Natural killer cell (primary cell): Measurements from ENCODE around the gene LDLRAD4. TPM values are rescaled to one million over a fixed set of nuclear protein-coding genes. Genes with fewer than 3 reads are reported as not detected.

Experiments
- ATAC-seq, 3 donors: fragments of 150-1000 bp in 2 of 3; fragments of 200-7000 bp in 1 of 3; cut with Tn5 transposase; 1 replicate in 1 of 3; 2 replicates in 2 of 3; pipeline ENCODE4 v1.10.0; 2021; ENCODE audit warnings: mild to moderate bottlenecking in 2 of 3, moderate library complexity in 2 of 3
- DNase-seq, 2 donors: peaks; one replicate each; pipeline versions ENCODE4 v3.0.0 to v3.0.0-alpha.2; 2013 to 2021; ENCODE audit warnings: mixed read lengths in 1 of 2
- H3K27ac ChIP-seq: one replicate; pipeline ENCODE4 v1.5.1; 2013; ENCODE audit warnings: mild to moderate bottlenecking, low read length
- H3K27me3 ChIP-seq: one replicate; pipeline ENCODE4 v1.6.1; 2013; ENCODE audit warnings: low read length; ENCODE audit not compliant: control insufficient read depth, insufficient read depth
- H3K36me3 ChIP-seq: one replicate; pipeline ENCODE4 v1.6.1; 2013; ENCODE audit warnings: low read length; ENCODE audit not compliant: control insufficient read depth, insufficient read depth
- H3K4me1 ChIP-seq: one replicate; pipeline ENCODE4 v1.6.1; 2013; ENCODE audit warnings: low read length; ENCODE audit not compliant: control insufficient read depth, insufficient read depth
- H3K4me3 ChIP-seq: one replicate; pipeline ENCODE4 v1.5.1; 2013; ENCODE audit warnings: low read length
- H3K9me3 ChIP-seq: one replicate; pipeline ENCODE4 v1.6.1; 2013; ENCODE audit warnings: low read length; ENCODE audit not compliant: control insufficient read depth, insufficient read depth
- H3K27ac Mint-ChIP-seq, 2 donors: one replicate each; pipeline ENCODE4 v1.8.0; 2022; ENCODE audit warnings: mild to moderate bottlenecking in 2 of 2, mixed read lengths in 2 of 2, moderate library complexity in 1 of 2
- H3K27me3 Mint-ChIP-seq, 2 donors: one replicate each; pipeline ENCODE4 v1.8.0; 2022; ENCODE audit warnings: low read depth in 2 of 2, mixed read lengths in 2 of 2
- H3K36me3 Mint-ChIP-seq: one replicate; pipeline ENCODE4 v1.8.0; 2022; ENCODE audit warnings: mixed read lengths
- H3K4me1 Mint-ChIP-seq, 2 donors: one replicate each; pipeline ENCODE4 v1.8.0; 2022; ENCODE audit warnings: mixed read lengths in 2 of 2
- H3K4me3 Mint-ChIP-seq: one replicate; pipeline ENCODE4 v1.8.0; 2022; ENCODE audit warnings: mild to moderate bottlenecking, moderate library complexity, mixed read lengths
- H3K9me3 Mint-ChIP-seq, 2 donors: one replicate each; pipeline ENCODE4 v1.8.0; 2022; ENCODE audit warnings: mixed read lengths in 2 of 2
- WGBS: methylation state at CpG from one replicate; pipeline ENCODE4 v1.1.7; 2013; ENCODE audit warnings: missing lambda C conversion rate; ENCODE audit not compliant: insufficient coverage; 5-methylcytosine and 5-hydroxymethylcytosine counted together
- intact Hi-C: fragments of 100-400 bp; cut with micrococcal nuclease; formaldehyde crosslinking; loops from one replicate; pipeline ENCODE4 v1.14.2; 2022
- total RNA-seq, 4 donors: library from RNA; stranded (reverse); fragments of 120-200 nt in 1 of 4; gene quantifications; one replicate each; pipeline versions ENCODE4 v1.2.3 to v1.2.4, GENCODE V29; 2013 to 2022
- TF ChIP-seq, protein P1 (sequence below): fragments of 200-600 bp; IDR thresholded peaks from one replicate; pipeline ENCODE4 v1.8.0; 2022; ENCODE audit warnings: antibody characterized with exemption

LDLRAD4 gene
- total RNA-seq, 3 donors from 2014 or later (not counting 1 experiment from before 2014, with no cell fraction given), result 24.0 to 36.3 (median 29.2) TPM

- intact Hi-C loops, result no loop called here
- H3K4me1 ChIP-seq, result peaks cover 4% of the 10 kb centered on the region
- Mint-ChIP-seq H3K27ac (no peak overlapping the region), H3K36me3 (no peaks in the 10 kb centered on the region), H3K4me3 (no peak overlapping the region), H3K4me1 (peaks cover 0 to 4% of the 10 kb centered on the region in 2 donors), H3K27me3 (peaks cover 8 to 22% of the 10 kb centered on the region in 2 donors), H3K9me3 (no peaks in the 10 kb centered on the region)
- DNase-seq (no peak), ATAC-seq (no peak)
- 78% methylated on average over 8 of the region's 8 CpGs for WGBS
- H3K36me3 ChIP-seq, result no peaks in the 10 kb centered on the region
- H3K9me3 ChIP-seq, result no peaks in the 10 kb centered on the region
- no peaks in the 10 kb centered on the region for H3K27me3 ChIP-seq
- H3K4me3 ChIP-seq, result no peak overlapping the region
- no peak overlapping the region for H3K27ac ChIP-seq
- TF ChIP-seq, protein P1, sequence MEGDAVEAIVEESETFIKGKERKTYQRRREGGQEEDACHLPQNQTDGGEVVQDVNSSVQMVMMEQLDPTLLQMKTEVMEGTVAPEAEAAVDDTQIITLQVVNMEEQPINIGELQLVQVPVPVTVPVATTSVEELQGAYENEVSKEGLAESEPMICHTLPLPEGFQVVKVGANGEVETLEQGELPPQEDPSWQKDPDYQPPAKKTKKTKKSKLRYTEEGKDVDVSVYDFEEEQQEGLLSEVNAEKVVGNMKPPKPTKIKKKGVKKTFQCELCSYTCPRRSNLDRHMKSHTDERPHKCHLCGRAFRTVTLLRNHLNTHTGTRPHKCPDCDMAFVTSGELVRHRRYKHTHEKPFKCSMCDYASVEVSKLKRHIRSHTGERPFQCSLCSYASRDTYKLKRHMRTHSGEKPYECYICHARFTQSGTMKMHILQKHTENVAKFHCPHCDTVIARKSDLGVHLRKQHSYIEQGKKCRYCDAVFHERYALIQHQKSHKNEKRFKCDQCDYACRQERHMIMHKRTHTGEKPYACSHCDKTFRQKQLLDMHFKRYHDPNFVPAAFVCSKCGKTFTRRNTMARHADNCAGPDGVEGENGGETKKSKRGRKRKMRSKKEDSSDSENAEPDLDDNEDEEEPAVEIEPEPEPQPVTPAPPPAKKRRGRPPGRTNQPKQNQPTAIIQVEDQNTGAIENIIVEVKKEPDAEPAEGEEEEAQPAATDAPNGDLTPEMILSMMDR, result no peak
Observed at GRCh38 chr18:13362051-13362450, 143.5 kb downstream of the LDLRAD4 start.

GRCh38 chr18:13362607-13363006, 144.0 kb downstream of the LDLRAD4 start:
- peaks cover 4% of the 10 kb centered on the region for H3K4me1 ChIP-seq
- no peak overlapping the region for H3K4me3 ChIP-seq
- H3K4me1 Mint-ChIP-seq, result peaks cover 0 to 4% of the 10 kb centered on the region in 2 donors
- no peaks in the 10 kb centered on the region for H3K9me3 Mint-ChIP-seq
- no peaks in the 10 kb centered on the region for H3K36me3 ChIP-seq
- H3K27ac Mint-ChIP-seq, result no peak overlapping the region
- no peaks in the 10 kb centered on the region for H3K36me3 Mint-ChIP-seq
- no peak for ATAC-seq
- WGBS, result 63% methylated on average over 2 of the region's 2 CpGs
- intact Hi-C loops, result no loop called here
- TF ChIP-seq, protein P1, result no peak
- no peak overlapping the region for H3K27ac ChIP-seq
- H3K27me3 ChIP-seq, result no peaks in the 10 kb centered on the region
- no peak for DNase-seq
- no peak overlapping the region for H3K4me3 Mint-ChIP-seq
- H3K9me3 ChIP-seq, result no peaks in the 10 kb centered on the region
- H3K27me3 Mint-ChIP-seq, result peaks cover 8 to 22% of the 10 kb centered on the region in 2 donors

GRCh38 chr18:13363359-13363758, 144.8 kb downstream of the LDLRAD4 start:
- Histone ChIP-seq H3K4me1 (peaks cover 4% of the 10 kb centered on the region), H3K36me3 (no peaks in the 10 kb centered on the region), H3K27me3 (no peaks in the 10 kb centered on the region), H3K9me3 (no peaks in the 10 kb centered on the region), H3K27ac (no peak overlapping the region), H3K4me3 (no peak overlapping the region)
- ATAC-seq, result no peak
- intact Hi-C loops, result no loop called here
- no peaks in the 10 kb centered on the region for H3K36me3 Mint-ChIP-seq
- TF ChIP-seq, protein P1, result no peak
- H3K27ac Mint-ChIP-seq, result no peak overlapping the region
- DNase-seq, result no peak
- peaks cover 12 to 22% of the 10 kb centered on the region in 2 donors for H3K27me3 Mint-ChIP-seq
- no peaks in the 10 kb centered on the region for H3K9me3 Mint-ChIP-seq
- no peak overlapping the region for H3K4me3 Mint-ChIP-seq
- 92% methylated on average over 4 of the region's 4 CpGs for whole genome bisulfite sequencing
- H3K4me1 Mint-ChIP-seq, result peaks cover 0 to 4% of the 10 kb centered on the region in 2 donors

GRCh38 chr18:13364721-13365205, 146.2 kb downstream of the LDLRAD4 start:
- no peak overlapping the region for H3K27ac ChIP-seq
- no peak overlapping the region for H3K4me3 ChIP-seq
- H3K4me3 Mint-ChIP-seq, result no peak overlapping the region
- no peaks in the 10 kb centered on the region for H3K36me3 ChIP-seq
- H3K4me1 Mint-ChIP-seq, result no peaks in the 10 kb centered on the region
- intact Hi-C loops, result no loop called here
- peaks cover 12 to 16% of the 10 kb centered on the region in 2 donors for H3K27me3 Mint-ChIP-seq
- no peaks in the 10 kb centered on the region for H3K9me3 Mint-ChIP-seq
- H3K27me3 ChIP-seq, result no peaks in the 10 kb centered on the region
- no peaks in the 10 kb centered on the region for H3K36me3 Mint-ChIP-seq
- DNase-seq, result no peak
- no peaks in the 10 kb centered on the region for H3K4me1 ChIP-seq
- no peaks in the 10 kb centered on the region for H3K9me3 ChIP-seq
- WGBS, result 86% methylated on average over 7 of the region's 7 CpGs
- TF ChIP-seq, protein P1, result no peak
- H3K27ac Mint-ChIP-seq, result no peak overlapping the region
- ATAC-seq, result no peak
